Subcutaneous abdominal adipose tissue (tissue), 5 donors: ENCODE results near the gene PLEKHG7.

ENCODE experiments used
- H3K27ac ChIP-seq: one replicate; pipeline ENCODE4 v1.7.0; 2013; ENCODE audit warnings: low read depth, mild to moderate bottlenecking, inconsistent platforms, low read length, moderate library complexity
- H3K27me3 ChIP-seq, 5 donors: one replicate each; pipeline ENCODE4 v1.7.0; 2013; ENCODE audit warnings: low read length in 5 of 5, inconsistent platforms in 1 of 5; ENCODE audit not compliant: control insufficient read depth in 5 of 5, insufficient read depth in 4 of 5
- H3K36me3 ChIP-seq, 5 donors: one replicate each; pipeline ENCODE4 v1.7.0; 2013; ENCODE audit warnings: low read length in 5 of 5; ENCODE audit not compliant: control insufficient read depth in 5 of 5, insufficient read depth in 5 of 5
- H3K4me1 ChIP-seq, 5 donors: one replicate each; pipeline ENCODE4 v1.7.0; 2013; ENCODE audit warnings: low read length in 5 of 5, mild to moderate bottlenecking in 3 of 5, moderate library complexity in 1 of 5; ENCODE audit not compliant: control insufficient read depth in 5 of 5, insufficient read depth in 5 of 5
- H3K4me3 ChIP-seq, 5 donors: one replicate each; pipeline ENCODE4 v1.7.0; 2013; ENCODE audit warnings: low read length in 5 of 5, low read depth in 1 of 5
- H3K9ac ChIP-seq, 5 donors: one replicate each; pipeline ENCODE4 v1.7.0; 2013; ENCODE audit warnings: low read length in 5 of 5, mild to moderate bottlenecking in 4 of 5, moderate library complexity in 3 of 5
- H3K9me3 ChIP-seq, 5 donors: one replicate each; pipeline ENCODE4 v1.7.0; 2013; ENCODE audit warnings: low read length in 5 of 5; ENCODE audit not compliant: control insufficient read depth in 5 of 5
- donor health status: healthy.
- donor health status: healthy.
- donor health status: healthy.
- donor health status: healthy.
- donor health status: healthy.

PLEKHG7 gene

DNA sequence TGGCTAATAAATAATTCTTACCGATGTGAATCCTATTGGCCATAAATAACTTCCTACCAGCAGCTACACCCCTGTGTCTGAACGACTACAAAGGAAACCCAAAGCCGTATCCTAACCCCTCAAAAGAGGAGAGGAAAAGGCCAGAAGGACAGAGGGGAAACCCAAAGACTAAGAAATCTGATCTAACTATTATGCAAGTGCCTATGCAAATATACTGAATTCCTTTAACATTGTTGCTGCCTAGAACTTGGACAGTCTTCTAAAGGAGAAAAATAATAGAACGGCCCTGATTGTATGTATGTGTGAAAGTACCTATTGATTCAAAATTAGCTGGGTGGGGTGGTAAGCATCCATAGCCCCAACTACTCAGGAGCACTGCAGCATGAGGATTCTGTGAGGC, 997 bp downstream of the PLEKHG7 start:
- no peak overlapping the region for H3K27ac ChIP-seq

DNA sequence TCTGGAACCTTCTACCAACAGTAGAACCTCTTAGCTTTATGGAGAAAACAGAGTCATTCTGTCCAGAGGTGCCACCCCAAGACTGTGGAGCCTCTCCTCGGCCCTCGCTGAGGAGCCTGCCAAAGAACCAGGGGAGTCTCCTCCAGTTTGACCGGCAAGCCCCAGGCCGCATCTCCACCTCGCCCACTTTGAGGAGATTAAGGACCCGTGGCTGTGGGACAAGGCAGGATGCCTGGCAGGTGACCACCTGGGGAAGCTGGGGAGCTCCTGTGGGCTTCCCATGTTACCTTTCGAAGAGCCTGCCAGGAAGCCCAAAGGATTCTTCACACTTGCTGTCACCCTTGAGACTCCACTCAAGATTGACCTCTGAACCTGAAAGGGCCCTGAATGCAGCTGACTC, 3.8 kb downstream of the PLEKHG7 start:
- H3K36me3 ChIP-seq: no peaks in the 10 kb centered on the region
- H3K4me3 ChIP-seq: no peak overlapping the region
- H3K4me1 ChIP-seq: peaks cover 0 to 3% (median 3%) of the 10 kb centered on the region in 5 donors
- no peaks in the 10 kb centered on the region for H3K9me3 ChIP-seq
- no peaks in the 10 kb centered on the region for H3K27me3 ChIP-seq
- H3K27ac ChIP-seq: no peak overlapping the region
- no peak overlapping the region for H3K9ac ChIP-seq

More for the DNA sequence above, 997 bp downstream of the PLEKHG7 start:
- no peak overlapping the region for H3K9ac ChIP-seq
- H3K27me3 ChIP-seq: no peaks in the 10 kb centered on the region
- peaks cover 0 to 12% (median 7%) of the 10 kb centered on the region in 5 donors for H3K4me1 ChIP-seq
- H3K9me3 ChIP-seq: no peaks in the 10 kb centered on the region
- no peaks in the 10 kb centered on the region for H3K36me3 ChIP-seq
- no peak overlapping the region for H3K4me3 ChIP-seq

DNA sequence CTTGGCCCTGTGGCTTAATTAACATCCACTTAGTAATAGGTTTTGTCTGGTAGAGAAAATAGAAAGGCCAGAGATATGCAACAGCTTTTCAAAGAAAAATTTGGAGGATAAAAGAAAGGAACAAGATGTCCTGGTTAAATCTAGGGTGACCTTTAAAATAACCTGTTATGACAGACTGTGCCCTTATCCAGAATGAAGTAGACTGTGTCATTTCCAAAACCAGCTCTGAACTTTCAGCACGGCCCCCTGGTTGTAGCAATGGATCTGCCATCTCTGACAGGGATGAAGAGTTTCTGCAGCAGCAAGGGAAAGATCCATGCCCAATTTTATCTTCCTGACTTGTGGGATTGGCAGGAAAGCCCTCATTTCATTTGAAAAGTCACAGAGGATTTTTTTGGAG, 5.1 kb downstream of the PLEKHG7 start:
- peaks cover 0 to 3% (median 0%) of the 10 kb centered on the region in 5 donors for H3K4me1 ChIP-seq
- no peak overlapping the region for H3K4me3 ChIP-seq
- H3K9me3 ChIP-seq: no peaks in the 10 kb centered on the region
- no peak overlapping the region for H3K27ac ChIP-seq
- H3K9ac ChIP-seq: no peak overlapping the region
- H3K27me3 ChIP-seq: no peaks in the 10 kb centered on the region
- H3K36me3 ChIP-seq: no peaks in the 10 kb centered on the region

DNA sequence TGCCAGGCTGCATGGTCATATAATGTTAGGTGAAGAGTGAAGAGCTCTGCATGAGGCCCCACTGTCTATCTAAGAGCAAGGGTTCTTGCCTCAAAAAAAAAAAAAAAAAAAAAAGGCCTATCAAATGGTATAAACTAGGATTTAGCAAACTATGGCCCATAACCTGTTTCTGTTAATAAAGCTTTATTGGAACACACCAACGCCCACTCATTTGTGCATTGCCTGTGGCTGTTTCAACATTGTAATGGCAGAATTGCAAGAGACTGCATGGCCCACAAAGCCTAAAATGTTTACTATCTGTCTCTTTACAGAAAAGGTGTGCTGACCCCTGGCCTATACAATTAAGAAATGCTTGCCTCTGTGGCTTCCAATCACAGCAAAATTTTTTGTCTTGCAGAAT, 12.8 kb downstream of the PLEKHG7 start:
- Histone ChIP-seq H3K4me1 (peaks cover 0 to 3% (median 0%) of the 10 kb centered on the region in 5 donors), H3K4me3 (no peak overlapping the region), H3K27me3 (no peaks in the 10 kb centered on the region), H3K36me3 (no peaks in the 10 kb centered on the region), H3K27ac (no peak overlapping the region), H3K9me3 (peaks cover 0 to 6% (median 0%) of the 10 kb centered on the region in 5 donors), H3K9ac (no peak overlapping the region)

DNA sequence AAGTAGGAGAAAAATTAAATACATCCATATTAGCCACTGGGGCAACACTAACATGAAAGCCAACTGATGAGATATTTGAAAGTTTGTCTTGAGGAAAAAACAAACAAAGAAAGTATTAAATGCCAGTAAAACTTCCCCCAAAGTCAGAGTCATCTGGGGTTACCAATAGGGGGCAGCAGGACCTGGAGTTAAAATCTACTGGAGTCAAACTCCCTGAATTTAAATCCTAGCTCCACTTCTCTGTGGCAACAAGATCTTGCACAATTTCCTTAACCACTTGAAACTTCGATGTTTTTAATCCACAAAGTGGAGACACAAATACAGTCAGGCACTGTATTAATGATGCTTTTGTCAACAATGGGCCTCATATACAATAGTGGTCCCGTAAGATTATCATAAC, 14.4 kb downstream of the PLEKHG7 start:
- Histone ChIP-seq H3K9ac (no peak overlapping the region), H3K36me3 (no peaks in the 10 kb centered on the region), H3K4me3 (no peak overlapping the region), H3K27ac (no peak overlapping the region), H3K4me1 (peaks cover 0 to 3% (median 0%) of the 10 kb centered on the region in 5 donors), H3K9me3 (peaks cover 0 to 6% (median 0%) of the 10 kb centered on the region in 5 donors), H3K27me3 (no peaks in the 10 kb centered on the region)

DNA sequence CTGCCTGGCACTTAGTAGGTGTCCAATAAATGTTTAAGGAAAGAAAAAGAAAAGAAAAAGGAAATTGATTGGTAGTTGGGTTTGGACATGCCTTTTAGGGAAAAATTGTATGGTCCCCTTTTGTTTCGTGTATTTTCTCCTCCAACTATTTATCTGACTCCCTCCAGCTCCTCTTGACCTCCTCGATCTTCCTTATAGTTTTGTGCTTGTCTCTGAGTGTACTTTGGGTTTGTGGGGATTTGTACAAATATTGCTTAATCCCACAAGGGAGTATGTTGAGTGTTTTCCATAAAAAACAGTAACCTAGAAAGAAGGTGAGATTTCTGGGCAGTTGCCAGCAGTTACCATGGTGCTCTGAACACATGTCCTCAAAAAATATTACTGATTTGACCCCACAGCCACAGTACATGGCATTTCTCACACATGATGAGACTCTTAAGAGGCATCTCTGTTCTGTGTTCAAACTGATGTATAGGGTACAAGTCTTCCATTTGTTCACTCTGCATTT, 15.7 kb downstream of the PLEKHG7 start:
- H3K4me1 ChIP-seq: peaks cover 0 to 3% (median 0%) of the 10 kb centered on the region in 5 donors
- H3K4me3 ChIP-seq: no peak overlapping the region
- H3K36me3 ChIP-seq: no peaks in the 10 kb centered on the region
- no peaks in the 10 kb centered on the region for H3K27me3 ChIP-seq
- H3K27ac ChIP-seq: no peak overlapping the region
- no peak overlapping the region for H3K9ac ChIP-seq
- peaks cover 0 to 1% (median 0%) of the 10 kb centered on the region in 5 donors for H3K9me3 ChIP-seq

DNA sequence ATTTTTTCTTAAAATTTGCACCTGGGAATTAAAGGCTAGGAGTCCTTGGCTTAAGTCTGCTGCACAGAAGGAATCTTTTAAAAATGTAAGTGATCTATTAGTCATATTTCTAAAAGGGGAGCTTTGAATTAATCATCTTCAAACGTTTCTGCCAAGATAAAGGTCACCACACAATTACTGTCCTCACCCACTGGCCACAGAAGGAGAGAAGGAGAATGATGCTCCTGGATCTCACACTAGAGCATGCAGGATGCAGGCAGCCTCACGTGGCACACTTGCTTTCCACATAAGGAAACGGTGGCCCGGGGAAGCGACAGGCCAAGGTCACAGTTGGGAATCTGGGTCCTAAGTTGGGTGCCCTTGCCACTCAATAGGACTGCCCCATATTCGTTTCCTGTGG, 16.9 kb downstream of the PLEKHG7 start:
- H3K4me3 ChIP-seq: no peak overlapping the region
- peaks cover 0 to 6% (median 4%) of the 10 kb centered on the region in 5 donors for H3K9me3 ChIP-seq
- no peak overlapping the region for H3K9ac ChIP-seq
- no peak overlapping the region for H3K27ac ChIP-seq
- no peaks in the 10 kb centered on the region for H3K27me3 ChIP-seq
- H3K36me3 ChIP-seq: no peaks in the 10 kb centered on the region
- H3K4me1 ChIP-seq: peaks cover 0 to 3% (median 0%) of the 10 kb centered on the region in 5 donors

DNA sequence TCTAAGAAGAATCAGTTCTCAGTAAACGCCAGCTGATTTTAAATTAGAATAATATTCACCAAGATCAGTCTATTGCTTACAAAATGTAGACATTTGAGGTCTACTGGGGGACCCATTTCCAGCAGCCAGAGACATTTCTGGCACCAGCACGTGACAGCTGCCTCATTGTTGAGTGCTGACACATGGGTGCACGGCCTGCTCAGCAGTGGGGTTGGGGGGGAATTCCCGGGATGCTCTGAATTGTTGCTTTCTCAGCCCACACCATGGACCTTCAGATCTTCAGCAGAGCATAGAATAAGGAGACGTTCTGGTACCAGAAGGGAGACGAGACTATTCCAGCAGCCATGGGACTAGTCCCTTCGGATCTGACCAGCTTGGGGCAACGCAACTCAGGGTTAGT, 18.3 kb downstream of the PLEKHG7 start:
- Histone ChIP-seq H3K27me3 (no peaks in the 10 kb centered on the region), H3K36me3 (no peaks in the 10 kb centered on the region), H3K4me1 (peaks cover 0 to 3% (median 0%) of the 10 kb centered on the region in 5 donors), H3K9ac (no peak overlapping the region), H3K9me3 (peaks cover 0 to 7% (median 4%) of the 10 kb centered on the region in 5 donors), H3K27ac (no peak overlapping the region), H3K4me3 (no peak overlapping the region)

DNA sequence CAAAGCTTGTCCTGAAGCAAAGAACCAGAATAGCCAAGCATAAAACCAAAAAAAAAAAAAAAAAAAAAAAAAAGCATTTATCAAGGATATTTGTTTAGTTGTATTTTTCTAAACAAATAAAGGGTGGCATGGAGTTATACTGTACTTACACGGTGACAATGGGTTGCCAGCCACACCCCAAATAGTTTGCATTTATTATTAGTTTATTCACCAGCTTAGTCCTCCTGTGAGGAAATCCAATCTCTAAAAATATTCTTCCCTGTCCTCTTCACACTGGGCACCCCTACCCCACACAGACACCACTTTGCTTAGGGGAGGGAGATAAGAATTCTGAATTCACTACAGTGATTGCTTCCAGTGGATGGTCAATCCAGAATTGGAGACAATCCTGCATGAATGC, 18.9 kb downstream of the PLEKHG7 start:
- Histone ChIP-seq H3K4me3 (no peak overlapping the region), H3K36me3 (no peaks in the 10 kb centered on the region), H3K9ac (no peak overlapping the region), H3K27ac (no peak overlapping the region), H3K4me1 (peaks cover 0 to 3% (median 0%) of the 10 kb centered on the region in 5 donors), H3K27me3 (no peaks in the 10 kb centered on the region), H3K9me3 (peaks cover 0 to 7% (median 4%) of the 10 kb centered on the region in 5 donors)

DNA sequence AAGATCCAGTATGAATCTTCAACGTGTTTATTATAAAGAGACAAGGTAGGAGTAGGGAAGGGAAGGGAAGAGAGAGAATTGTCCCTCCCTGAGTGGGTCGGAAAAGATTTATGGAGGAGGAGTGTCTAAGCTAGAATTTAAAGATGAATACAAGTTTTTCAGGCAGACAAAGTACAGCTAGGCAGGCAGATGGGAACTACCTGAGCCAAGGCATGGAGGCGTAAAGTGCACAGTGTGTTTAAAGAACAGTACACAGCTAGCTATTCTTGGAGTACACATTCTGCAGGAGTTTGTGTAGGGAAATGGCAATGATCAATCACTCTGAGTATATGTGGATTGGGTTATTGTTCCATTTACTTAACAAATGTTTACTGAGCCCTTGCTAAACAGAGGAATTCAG, 20.1 kb downstream of the PLEKHG7 start:
- Histone ChIP-seq H3K27ac (no peak overlapping the region), H3K36me3 (no peaks in the 10 kb centered on the region), H3K9ac (no peak overlapping the region)

More for the DNA sequence above, 20.1 kb downstream of the PLEKHG7 start:
- H3K4me3 ChIP-seq: no peak overlapping the region
- H3K4me1 ChIP-seq: no peaks in the 10 kb centered on the region
- no peaks in the 10 kb centered on the region for H3K27me3 ChIP-seq
- H3K9me3 ChIP-seq: peaks cover 0 to 7% (median 4%) of the 10 kb centered on the region in 5 donors
